T-helper 2 cell (primary cell): Measurements from ENCODE around the gene NEDD4L.

ENCODE experiments used
- DNase-seq, 5 experiments: peaks; one replicate each; pipeline versions ENCODE4 v3.0.0 to v3.0.0-alpha.2; 2012 to 2022

The NEDD4L gene

GRCh38 chr18:58324824-58325480 is 280.9 kb downstream of the NEDD4L start:
- DNase-seq: no peak

DNA sequence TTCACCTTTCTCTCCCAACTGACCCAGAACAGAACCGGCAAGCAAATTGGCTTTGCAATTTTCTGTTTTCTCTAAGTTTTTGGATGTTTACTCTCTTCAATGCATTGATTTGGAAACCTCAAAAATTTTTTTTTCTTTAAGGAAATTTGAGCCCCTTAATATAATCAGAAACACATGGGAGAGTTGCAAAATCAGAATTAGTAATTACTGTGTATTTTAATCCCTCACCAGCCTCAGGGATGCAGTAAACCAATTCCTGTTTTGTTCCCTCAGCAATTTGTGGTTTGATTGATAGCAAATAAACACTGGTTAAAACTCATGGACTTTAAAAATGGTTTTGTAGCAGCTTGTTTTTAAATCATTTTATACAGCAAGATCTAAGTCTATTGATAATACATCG is 281.5 kb downstream of the NEDD4L start:
- DNase-seq: no peak

GRCh38 chr18:58334061-58334460 is 290.0 kb downstream of the NEDD4L start:
- no peak for DNase-seq

GRCh38 chr18:58335223-58335622 is 291.2 kb downstream of the NEDD4L start:
- no peak for DNase-seq

DNA sequence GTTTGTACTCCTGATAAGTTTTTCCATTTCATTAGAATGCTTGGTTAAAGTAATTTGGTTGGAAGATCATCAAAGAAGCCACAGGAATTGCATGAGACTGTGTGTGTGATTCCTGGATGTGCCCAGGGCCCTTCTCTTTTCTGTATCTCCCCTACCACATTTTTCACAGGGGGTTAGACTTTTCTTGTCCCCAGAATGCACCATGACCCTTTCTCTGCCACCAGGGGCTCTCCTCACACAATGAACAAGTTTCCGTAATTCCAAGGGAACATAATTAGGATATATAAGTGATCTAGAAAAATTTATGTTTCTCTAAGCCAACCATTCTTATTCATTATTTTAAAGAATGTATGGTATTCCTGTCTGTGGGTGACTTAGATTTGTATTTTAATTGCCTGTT is 291.8 kb downstream of the NEDD4L start:
- DNase-seq: no peak

- no peak for DNase-seq
Measured at GRCh38 chr18:58336605-58337004, 292.6 kb downstream of the NEDD4L start.

- DNase-seq: no peak
Measured at GRCh38 chr18:58337285-58337684, 293.3 kb downstream of the NEDD4L start.

- no peak for DNase-seq
Measured at GRCh38 chr18:58337686-58338085, 293.7 kb downstream of the NEDD4L start.

GRCh38 chr18:58338141-58338540 is 294.1 kb downstream of the NEDD4L start:
- DNase-seq: no peak

- no peak for DNase-seq
Measured at GRCh38 chr18:58338961-58339592, 295.1 kb downstream of the NEDD4L start.

DNA sequence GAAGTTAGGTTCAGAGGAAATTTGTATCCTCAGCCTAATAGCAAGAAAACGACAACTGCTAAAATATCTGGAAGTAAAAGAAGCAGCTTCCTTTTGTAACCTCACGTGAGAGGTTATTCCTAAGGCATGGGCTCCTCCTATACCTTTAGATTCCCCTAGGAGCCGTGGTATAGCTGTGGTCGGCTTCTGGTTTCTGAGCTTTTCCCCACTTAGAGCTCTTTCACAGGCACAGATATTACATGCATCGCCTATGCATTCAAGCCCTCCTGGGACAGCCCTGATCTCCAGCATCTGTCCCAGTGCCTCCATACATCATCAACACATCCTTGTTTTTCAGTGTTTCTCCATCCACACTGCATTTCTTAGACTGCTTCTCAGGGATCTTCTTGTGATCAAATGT is 295.9 kb downstream of the NEDD4L start:
- DNase-seq: no peak

- no peak for DNase-seq
Measured at GRCh38 chr18:58341916-58342315, 297.9 kb downstream of the NEDD4L start.

- DNase-seq: no peak
Measured at GRCh38 chr18:58344080-58344670, 300.1 kb downstream of the NEDD4L start.

- no peak for DNase-seq
Measured at GRCh38 chr18:58344861-58345463, 300.9 kb downstream of the NEDD4L start.

GRCh38 chr18:58345875-58346274 is 301.8 kb downstream of the NEDD4L start:
- DNase-seq: no peak

DNA sequence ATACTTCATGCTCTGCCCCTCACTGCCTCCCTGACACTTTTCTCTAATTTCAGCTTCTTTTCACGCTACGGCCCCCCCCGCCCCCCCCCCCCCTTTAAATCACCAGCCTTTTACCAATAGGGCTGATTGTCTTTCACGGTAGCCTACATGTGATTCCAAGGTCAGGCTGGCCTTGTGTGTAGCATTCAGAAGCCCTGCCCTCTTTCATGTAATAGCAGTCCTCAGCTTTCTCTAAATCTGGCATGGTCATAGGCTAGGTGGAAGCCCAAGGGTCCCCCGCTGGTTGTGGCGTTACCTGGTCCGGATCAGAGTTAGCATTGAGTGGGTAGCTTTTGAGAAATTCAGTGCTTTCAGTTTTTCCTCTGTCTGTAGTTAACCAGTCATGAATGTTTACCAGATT is 303.1 kb downstream of the NEDD4L start:
- no peak for DNase-seq

DNA sequence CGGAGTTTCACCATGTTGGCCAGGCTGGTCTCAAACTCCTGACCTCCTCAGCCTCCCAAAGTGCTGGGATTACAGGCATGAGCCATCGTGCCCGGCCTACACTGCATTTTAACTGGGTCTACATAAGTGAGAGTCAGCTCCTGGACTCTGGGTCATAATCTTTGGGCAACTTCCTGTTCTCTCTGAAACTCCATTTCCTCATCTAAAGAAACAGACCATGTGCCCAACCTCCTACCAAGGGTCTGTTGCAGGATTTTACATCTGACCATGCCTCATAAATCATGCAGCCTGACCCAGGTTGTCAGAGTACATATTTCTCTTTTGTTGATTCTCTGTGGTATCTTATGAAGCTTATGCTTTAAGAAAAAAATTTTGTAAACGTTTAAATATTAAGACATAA is 304.5 kb downstream of the NEDD4L start:
- DNase-seq: no peak

GRCh38 chr18:58348951-58349350 is 304.9 kb downstream of the NEDD4L start:
- no peak for DNase-seq

DNA sequence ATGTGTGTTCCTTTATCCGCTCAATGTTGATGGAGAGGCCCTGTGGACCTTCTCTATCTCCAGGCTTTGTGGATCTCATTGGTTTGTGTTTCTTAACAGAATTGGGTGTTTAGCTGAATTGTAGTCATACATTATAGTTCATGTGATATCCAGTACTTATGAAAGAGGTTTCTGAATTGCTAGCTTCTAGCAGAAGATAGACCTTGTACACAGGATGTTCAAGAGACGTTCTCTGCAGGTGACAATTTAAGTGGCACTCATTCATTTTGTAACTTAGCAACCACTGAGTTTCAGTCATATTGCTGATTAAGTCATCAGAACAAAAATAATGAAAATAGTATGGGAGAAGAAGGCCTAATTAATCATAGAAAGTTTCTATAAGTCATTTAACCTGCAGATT is 305.6 kb downstream of the NEDD4L start:
- DNase-seq: peak in 1 of 5 experiments; percentile 17

DNA sequence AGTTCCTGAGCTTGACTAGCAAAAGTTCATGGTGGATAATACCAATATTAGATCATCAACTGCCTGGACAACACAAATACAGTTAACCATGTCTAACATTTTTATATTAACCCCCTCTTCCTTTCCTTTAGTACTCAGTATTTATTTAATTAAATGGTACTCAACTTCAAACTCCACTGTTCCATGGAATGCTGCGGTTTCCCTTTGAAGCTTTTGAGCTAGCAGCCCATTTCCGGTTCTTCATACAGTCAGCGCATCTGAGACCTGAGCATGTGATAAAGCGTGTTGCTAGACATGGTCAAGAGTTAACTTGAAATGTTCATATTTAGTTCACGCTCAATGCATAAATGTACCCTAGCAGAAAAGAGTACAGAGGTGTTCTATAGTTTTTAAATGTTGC is 306.5 kb downstream of the NEDD4L start:
- DNase-seq: no peak

DNA sequence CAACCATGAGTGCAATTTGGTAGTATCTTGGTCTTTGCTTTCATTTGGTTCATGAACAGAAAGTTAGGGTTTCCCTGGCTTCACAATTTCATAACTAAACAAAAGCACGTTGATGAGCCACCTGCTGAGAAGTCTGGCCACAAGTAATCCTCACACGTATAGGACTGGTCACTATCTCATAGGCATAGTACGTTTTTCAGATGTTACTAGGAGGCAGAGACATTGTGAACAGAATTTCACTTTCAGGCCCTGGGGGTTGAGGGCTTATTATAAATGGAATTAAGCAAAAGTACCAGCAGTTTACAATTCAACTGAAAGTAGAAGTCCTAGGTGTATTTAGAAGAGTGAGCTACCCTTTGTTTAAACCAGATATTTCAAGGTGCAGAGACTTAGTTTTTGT is 307.8 kb downstream of the NEDD4L start:
- no peak for DNase-seq

DNA sequence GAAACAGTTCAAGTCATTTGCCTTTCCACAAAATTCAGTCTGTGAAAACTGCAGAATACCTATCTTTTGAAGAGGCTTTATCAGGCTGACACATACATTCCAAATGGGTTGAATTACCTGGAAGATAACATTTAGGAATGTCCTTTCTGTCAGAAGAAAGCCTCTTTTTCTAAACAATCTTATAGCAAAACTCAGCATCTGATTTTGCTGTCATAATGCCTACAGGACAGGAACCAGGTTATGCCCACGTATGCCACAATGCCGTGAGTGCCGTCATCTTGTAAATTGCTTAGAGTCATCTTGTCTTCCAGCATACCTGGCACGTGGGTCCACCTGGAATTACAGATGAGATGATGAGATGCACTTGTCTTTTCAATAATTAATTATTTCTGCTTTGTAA is 309.6 kb downstream of the NEDD4L start:
- no peak for DNase-seq

- no peak for DNase-seq
Measured at GRCh38 chr18:58354051-58354450, 310.0 kb downstream of the NEDD4L start.

DNA sequence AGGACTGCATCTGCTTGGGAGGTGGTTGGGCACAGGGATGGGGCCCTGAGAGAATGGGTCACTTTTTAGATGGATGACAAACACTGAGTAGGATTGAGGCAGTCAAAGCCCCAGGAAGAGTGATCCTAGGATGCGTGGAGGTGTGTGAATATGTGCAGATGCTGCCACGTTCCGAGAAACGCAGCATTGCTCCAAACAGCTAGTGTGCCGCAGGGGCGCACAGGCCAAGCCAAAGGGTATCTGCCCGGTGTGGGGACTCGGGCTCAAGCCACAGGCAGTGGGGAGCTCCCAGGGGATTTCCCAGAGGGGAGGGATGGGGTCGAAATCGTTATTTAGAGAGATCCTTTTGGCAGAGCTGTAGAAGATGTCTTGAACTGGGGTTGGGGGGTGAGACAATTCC is 310.8 kb downstream of the NEDD4L start:
- no peak for DNase-seq
